HG03575 (cell line): ENCODE measurements around the gene GSTO2.

Source experiments
- ATAC-seq: cut with Tn5 transposase; IDR thresholded peaks from one replicate; pipeline ENCODE4 v1.9.1; 2021; ENCODE audit not compliant: unreplicated experiment, insufficient number of reproducible peaks, low FRiP score; ENCODE audit errors: extremely low read depth

The GSTO2 gene

GRCh38 chr10:104274762-104275721 is 6.1 kb downstream of the GSTO2 start:
- ATAC-seq, result no peak

DNA sequence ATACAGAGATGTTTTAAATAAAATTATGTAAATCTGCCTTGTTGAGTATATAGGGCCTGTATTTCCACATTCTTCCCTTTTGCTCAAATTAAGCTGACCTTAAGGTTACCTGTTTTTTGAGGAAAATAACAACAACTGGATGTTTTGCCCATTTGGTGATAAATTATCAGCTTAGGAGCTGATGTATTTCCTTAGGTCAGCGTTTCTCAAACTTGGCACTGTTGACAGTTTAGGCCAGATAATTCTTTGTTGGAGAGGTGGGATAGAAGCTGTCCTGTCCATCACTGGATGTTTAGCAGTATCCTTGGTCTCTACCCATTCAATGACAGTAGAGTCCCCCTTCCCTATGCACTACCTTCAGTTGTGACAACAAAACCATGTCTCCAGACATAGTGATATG is 7.2 kb downstream of the GSTO2 start:
- ATAC-seq, result no peak

- no peak for ATAC-seq
These were observed 8.8 kb downstream of the GSTO2 start for GRCh38 chr10:104277785-104278184.

GRCh38 chr10:104279550-104280259 is 10.7 kb downstream of the GSTO2 start:
- ATAC-seq, result no peak

GRCh38 chr10:104281694-104282093 is 12.7 kb downstream of the GSTO2 start:
- ATAC-seq, result no peak

DNA sequence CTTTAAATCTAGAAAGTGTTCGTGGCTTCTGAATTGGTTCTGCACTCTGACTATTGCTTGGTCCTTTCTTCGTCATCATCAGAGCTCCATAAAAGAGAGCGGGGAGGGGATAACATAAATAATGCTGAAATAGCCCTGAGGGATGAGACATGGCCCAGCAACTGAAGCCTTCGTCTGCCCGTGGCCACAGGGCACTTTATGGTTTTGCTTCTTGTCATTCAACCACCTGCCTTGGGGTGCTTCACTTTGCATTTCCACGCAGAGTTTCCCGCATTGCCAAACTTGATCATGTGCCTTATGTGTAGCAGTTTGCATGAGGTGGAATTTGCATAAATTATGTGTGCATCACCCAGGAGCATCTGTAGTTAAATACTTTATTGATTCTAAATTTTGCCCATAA is 15.9 kb downstream of the GSTO2 start:
- ATAC-seq, result no peak

DNA sequence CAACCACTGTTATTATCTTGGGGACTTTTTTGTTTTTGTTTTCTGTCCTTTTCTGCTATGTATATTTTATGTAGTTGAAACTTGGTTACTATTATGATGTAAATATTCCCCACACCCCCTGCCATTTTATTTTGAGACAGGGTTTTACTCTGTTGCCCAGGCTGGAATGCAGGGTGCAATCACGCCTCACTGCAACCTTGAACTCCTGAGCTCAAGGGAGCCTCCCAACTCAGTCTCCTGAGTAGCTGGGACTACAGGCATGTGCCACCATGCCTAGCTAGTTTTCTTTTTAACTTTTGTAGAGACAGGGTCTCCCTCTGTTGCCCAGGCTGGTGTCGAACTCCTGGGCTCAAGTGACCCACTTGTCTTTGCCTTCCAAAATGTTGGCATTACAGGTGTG is 18.0 kb downstream of the GSTO2 start:
- no peak for ATAC-seq

DNA sequence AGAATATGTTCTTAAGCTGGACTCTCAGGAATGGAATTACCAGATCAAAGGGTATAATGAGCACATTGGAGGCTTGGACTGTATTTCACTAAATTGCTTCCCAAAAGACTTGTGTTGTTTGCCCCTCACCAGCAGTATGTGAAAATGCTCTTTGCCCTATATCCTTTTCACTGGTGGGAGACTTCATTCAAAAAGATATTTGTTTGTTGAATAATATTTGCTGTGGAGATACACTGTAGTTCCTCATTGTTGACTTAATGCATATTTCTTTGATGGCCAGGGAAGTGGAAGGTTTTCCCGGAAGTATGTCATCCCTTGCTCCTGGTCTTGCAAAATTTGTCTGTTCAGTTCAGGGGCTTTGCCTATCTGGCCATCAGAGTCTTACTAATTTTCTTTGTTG is 19.4 kb downstream of the GSTO2 start:
- no peak for ATAC-seq

GRCh38 chr10:104291439-104291951 is 22.5 kb downstream of the GSTO2 start:
- ATAC-seq, result peak; percentile 92

DNA sequence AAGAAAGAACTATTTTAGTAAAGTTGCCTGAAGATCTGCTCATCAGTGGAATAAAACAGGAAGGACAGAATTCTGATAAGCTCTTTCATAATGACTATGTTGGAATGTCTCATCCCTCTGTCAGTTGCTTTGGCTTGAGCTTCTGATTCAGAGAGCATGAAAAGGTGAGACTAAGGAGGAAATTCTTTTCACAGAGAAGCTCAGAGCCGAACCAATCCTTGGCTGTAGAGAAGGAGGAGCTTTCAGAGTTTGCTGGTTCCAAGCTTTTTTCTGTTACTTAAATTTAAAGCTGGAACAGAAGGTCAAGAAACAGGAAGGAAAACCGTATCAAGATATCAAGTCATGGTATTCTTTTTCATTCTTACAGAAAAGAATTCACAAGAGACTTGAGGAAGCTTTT is 24.0 kb downstream of the GSTO2 start:
- no peak for ATAC-seq

- ATAC-seq, result no peak
These were observed 24.9 kb downstream of the GSTO2 start for GRCh38 chr10:104293781-104294321.

DNA sequence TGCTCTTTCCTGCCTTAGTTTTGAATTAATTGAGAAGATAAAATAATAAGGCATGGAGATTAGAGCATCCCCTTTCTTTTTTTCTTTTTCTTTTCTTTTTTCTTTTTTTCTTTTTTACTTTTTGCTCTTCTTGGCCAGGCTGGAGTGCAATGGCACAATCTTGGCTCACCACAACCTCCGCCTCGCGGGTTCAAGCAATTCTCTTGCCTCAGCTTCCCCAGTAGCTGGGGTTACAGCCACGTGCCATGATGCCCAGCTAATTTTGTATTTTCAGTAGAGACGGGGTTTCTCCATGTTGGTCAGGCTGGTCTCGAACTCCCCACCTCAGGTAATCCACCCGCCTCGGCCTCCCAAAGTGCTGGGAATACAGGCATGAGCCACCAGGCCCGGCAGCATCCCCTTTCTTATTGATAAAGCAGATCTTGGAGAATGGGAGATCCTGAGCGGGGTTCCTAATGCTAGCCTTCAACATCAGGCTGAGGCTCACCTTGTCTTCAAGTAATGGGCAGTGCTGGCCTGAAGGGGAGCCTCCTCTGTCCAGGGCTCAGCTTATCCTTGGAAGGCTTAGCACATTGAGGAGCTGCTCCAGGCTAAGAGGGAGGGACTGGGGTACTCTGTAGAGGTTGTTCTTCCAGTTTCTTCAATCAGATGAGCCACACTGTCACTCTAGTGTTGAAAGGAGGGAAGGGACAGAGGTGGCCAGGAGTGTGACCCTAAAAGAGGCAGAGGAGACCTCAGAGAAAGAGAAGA is 27.9 kb downstream of the GSTO2 start:
- ATAC-seq, result no peak

GRCh38 chr10:104297697-104298660 is 29.0 kb downstream of the GSTO2 start:
- ATAC-seq, result no peak

DNA sequence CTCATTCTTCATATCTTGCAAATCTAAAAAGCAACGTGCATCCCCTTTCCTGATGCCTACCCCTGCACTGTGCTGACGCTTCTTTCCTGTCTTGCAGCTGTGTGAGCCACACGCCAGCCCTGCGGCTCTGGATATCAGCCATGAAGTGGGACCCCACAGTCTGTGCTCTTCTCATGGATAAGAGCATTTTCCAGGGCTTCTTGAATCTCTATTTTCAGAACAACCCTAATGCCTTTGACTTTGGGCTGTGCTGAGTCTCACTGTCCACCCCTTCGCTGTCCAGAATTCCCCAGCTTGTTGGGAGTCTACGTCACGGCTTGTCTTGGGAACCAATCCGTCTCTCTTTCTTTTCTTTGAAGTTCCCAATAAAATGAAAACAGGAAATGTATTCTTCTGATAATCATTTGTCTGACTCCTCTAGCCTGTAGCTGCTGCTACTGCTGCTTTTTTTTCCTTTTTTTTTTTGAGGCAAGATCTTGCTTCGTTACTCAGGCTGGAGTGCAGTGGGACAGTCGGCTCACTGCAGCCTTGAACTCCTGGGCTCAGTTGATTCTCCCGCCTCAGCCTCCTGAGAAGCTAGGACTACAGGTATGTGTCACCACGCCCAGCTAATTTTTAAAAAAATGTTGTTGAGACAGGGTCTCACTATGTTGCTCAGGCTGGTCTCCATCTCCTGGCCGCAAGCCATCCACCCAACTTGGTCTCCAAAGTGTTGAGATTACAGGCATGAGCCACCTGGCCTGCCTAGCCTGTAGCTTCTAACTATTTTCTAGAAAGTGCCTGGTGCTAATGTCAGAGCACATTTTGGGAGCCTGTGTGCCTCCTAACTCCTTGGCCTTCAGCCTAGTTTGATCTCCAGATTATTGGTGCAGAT is 30.3 kb downstream of the GSTO2 start:
- no peak for ATAC-seq

DNA sequence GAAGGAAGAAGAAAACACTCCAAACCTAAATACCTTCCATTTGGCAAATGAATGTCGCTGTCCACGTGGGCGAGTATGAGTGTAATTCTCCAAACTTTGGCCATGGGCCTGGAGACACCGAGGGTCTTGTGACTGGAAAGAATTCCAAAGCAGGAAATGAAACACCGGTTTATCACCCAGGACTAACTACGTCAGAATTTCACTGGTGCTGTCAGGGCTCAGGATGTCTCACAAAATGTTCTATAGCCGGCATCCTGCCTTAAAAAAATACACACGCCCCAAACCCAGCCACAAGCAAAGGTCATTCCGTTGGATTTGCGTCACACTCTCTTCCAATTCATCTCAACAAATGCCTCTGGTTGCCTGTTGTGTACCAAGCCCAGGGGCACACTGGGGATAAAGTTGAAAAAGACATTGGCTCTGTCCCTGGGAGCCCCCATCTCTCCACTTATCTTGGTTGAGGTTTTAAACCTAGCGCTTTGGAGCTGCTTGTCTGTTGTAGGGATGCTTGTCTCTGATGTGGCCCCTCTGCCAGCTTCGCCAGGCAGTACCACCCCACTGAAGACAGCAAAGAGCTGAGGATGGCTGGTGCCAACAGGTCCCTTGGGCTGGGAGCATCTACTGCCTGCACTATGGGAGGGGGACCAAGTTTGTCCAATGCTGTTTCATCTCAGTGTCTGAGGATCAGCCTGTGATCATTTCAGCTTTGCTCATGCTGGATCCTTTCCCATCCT is 31.2 kb downstream of the GSTO2 start:
- ATAC-seq, result no peak

DNA sequence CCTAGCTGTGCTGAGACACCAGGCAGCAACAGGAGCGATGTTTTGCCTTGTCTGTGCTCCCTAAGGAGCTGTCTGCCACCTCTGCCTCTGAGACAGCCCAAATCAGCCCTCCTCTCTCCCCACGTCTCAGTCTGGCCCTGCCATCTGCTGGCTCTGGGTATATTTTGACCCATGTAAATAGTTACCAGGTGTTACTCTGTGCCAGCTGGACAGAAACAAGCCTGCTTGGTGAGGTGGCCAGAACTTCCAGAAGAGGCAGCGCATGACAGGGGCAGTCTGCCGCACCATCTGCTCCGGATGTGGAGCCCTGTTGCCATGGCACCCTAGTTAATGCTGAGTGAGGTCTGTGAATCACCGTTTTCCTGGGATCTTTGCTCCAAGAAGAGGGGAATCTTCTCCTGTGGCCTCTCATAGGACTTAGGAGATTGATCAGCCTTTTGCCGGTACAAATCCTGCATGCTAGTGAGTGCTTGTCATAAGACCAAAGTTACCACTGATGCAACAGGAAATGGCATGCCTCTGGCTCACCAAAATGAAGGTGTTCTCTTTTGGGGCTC is 31.8 kb downstream of the GSTO2 start:
- ATAC-seq, result no peak
